Subcutaneous adipose tissue (tissue), 4 donors: ENCODE results near the gene ECE1. TPM values are rescaled to one million over a fixed set of nuclear protein-coding genes. Genes with fewer than 3 reads are reported as not detected.

Source experiments
- CTCF ChIP-seq: fragments of 450-650 bp; IDR thresholded peaks from one replicate; pipeline ENCODE4 v1.5.1; 2016; ENCODE audit warnings: low read depth, mild to moderate bottlenecking, control low read depth, antibody characterized with exemption, moderate library complexity
- total RNA-seq, 4 donors: library from RNA; depleted of rRNA; stranded (reverse); fragments of >200 nt; gene quantifications; one replicate each; pipeline ENCODE4 v1.1.0, GENCODE V29; 2016

ECE1 gene
- total RNA-seq, 4 donors from 2014 or later, result 75.7 to 188 (median 96.7) TPM

- no peak for TF ChIP-seq CTCF
Measured at GRCh38 chr1:21258331-21259134, 31.7 kb downstream of the ECE1 start.

GRCh38 chr1:21257431-21258135, 32.7 kb downstream of the ECE1 start:
- TF ChIP-seq CTCF, result no peak

- no peak for TF ChIP-seq CTCF
Measured at GRCh38 chr1:21256776-21257175, 33.5 kb downstream of the ECE1 start.

GRCh38 chr1:21255943-21256320, 34.3 kb downstream of the ECE1 start:
- no peak for TF ChIP-seq CTCF

GRCh38 chr1:21255284-21255942, 34.9 kb downstream of the ECE1 start:
- no peak for TF ChIP-seq CTCF

- no peak for TF ChIP-seq CTCF
Measured at GRCh38 chr1:21254335-21254951, 35.8 kb downstream of the ECE1 start.
